Tibial nerve (tissue), 3 donors: ENCODE data around the gene ZNF385B.

Source experiments
- CTCF ChIP-seq, 5 experiments: fragments of 200-600 bp in 3 of 5; fragments of 450-650 bp in 2 of 5; sonication (generic) in 3 of 5; IDR thresholded peaks; one replicate each; pipeline ENCODE4 v1.5.1; 2016 to 2019; ENCODE audit warnings: antibody characterized with exemption in 5 of 5, mild to moderate bottlenecking in 3 of 5, moderate library complexity in 2 of 5
- POLR2A ChIP-seq, 2 donors: fragments of 450-650 bp; IDR thresholded peaks; one replicate each; pipeline ENCODE4 v1.6.1; 2017; ENCODE audit warnings: antibody characterized with exemption in 2 of 2, mild to moderate bottlenecking in 2 of 2, moderate library complexity in 2 of 2

- TF ChIP-seq CTCF (IDR thresholded peaks at IDR 0.05) (no peak), POLR2A (IDR thresholded peaks at IDR 0.05) (no peak)
These were observed at the start of gene ZNF385B for GRCh38 chr2:179861416-179862067.
